Measurements from ENCODE around the gene FLRT2.

Gene FLRT2

GRCh38 chr14:85660243-85660922 lies 130.4 kb downstream of the FLRT2 start:
- DNase-seq (ENCODE audit: low read depth in 2 of 2): no peak

DNA sequence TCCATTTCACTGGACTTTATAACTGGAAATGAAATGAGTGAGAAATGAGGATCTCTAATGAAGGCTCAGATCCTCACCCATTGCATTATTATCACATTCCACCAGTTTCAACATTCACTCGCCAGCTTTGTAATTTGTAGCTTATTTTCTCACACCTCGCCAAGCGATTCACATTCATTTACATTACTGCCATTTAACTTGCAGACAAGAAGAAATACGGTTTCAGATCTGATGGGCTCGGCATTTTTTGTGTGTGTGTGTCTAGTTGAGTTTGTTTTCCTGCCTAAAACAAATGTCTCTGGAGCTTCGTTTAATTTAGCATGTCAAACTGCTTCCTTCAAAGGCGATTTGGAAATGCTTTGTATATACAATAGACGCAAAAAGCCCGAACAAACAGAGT lies 132.2 kb downstream of the FLRT2 start:
- DNase-seq (ENCODE audit: low read depth in 2 of 2): no peak

DNA sequence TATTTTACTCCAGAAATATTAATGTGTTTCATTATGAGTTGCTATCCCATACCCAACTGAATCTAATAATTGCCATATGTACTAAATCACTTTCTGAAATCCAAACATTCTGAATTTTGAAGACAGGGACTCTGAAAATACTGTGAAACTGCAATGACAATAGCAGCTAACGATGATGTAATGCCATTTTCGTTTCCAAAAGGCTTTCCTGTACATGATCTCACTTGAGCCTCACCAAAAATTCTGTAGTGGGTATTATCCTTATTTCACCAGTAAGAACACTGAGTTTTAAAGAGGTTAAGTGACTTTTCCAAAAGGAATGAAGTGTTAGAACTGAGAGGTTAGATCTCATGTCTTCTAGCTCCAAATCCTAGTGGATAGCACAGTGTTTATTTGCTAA lies 133.3 kb downstream of the FLRT2 start:
- DNase-seq (ENCODE audit: low read depth in 2 of 2): no peak

DNA sequence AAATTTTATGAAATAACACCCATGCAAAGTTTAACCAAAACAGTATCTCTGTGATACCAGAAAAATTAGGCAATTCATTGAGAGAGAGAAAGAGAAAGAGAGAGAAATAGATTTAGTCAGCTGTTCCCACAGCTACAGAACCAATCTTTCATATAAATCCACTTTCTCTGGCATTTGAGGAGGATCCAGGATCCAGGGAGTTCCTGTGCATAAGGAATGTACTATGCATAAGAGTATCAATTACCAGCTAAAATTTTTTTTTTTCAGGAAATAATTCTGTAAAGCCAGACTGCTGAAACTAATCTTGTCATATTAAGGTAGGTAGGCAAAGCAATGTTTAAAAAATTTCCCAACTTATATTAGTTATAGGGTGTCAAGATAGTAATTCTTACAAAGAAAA lies 133.7 kb downstream of the FLRT2 start:
- DNase-seq (ENCODE audit: low read depth in 2 of 2): no peak

- DNase-seq (ENCODE audit: low read depth in 2 of 2): no peak
Measured at GRCh38 chr14:85675957-85676356, 146.0 kb downstream of the FLRT2 start.

- DNase-seq (ENCODE audit: low read depth in 2 of 2): no peak
Measured at GRCh38 chr14:85686908-85687307, 157.0 kb downstream of the FLRT2 start.

DNA sequence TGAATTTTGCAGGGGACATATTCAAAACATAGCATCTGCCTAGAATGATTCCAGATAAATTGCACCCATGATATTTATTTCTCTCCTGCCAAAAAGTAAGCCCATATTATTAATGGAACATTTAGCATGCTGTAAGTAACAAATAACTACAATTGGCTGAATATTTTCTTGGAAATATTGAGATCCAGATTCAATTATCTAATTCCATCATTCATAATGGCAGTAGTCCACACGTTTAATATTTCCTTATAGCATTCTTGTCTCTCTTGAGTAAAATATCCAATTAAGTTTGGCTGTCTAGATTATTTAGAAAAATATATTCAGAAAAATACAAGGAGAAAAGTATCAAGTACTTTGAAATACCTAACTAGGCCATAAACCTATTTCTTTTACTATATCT lies 157.5 kb downstream of the FLRT2 start:
- no peak for DNase-seq (ENCODE audit: low read depth in 2 of 2)

- no peak for DNase-seq (ENCODE audit: low read depth in 2 of 2)
Measured at GRCh38 chr14:85688006-85688405, 158.1 kb downstream of the FLRT2 start.

DNA sequence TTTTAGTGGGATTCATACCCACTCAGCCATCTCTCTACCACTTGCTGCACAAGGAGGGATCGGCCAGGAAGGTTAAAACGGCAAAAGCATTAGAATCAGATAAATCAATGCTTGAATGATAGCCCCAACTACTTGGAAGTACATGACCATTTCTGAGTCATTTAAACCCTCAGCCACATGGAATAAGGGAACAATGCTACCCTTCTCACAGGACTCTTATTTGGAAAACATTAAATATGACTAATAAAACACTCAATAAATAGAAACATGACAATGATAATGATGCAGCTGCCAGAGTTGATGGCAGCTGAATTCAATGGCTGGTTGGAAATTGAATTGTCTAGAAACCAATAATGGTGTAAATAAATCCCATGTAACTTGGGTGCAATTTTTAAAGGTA lies 165.4 kb downstream of the FLRT2 start:
- no peak for DNase-seq (ENCODE audit: low read depth in 2 of 2)

DNA sequence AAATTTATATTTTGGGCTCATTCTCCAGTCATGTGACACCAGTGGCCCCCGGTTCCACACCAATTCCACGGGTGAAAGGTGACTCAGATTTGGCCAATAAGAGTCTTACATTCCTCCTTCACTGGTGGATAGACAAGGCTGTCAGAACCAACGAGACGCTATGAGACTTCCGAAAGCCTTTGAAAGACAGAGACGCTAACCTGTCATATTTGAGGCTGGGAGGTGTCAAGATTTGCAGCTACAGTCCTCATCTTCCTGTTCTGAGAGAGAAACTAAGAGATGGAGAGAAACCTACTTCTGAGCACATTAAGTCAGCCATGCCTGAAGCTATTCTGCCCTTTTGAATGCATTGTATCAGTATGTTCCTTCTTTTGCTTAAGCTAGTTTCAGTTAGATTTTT lies 171.2 kb downstream of the FLRT2 start:
- DNase-seq (ENCODE audit: low read depth in 2 of 2): no peak

DNA sequence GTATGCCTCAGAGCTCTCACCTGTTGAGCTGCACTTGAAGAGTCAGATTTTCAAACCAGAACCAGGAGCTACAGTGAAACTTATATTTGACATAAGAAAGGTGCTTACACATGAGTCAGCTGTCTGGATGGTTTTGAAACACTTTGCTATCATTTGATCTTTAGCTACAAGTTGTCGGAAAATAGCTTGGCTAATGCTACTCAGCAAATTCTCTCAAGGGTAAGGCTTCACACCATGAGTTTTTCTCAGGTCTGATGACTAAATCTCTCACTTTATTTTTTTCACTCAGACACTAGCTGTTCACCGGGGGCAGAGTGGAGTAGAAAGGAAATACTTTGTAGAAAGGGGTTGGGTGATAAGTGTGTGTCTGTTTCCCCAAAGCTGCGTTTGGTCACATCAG lies 171.8 kb downstream of the FLRT2 start:
- no peak for DNase-seq (ENCODE audit: low read depth in 2 of 2)

- no peak for DNase-seq (ENCODE audit: low read depth in 2 of 2)
Measured at GRCh38 chr14:85702191-85702590, 172.2 kb downstream of the FLRT2 start.

- no peak for DNase-seq (ENCODE audit: low read depth in 2 of 2)
Measured at GRCh38 chr14:85702997-85703396, 173.1 kb downstream of the FLRT2 start.

Data from stimulated activated CD8-positive, alpha-beta memory T cell treated with anti-CD3 and anti-CD28 coated beads, Interleukin-7, amount 100 ng/mL, for 4 hours (primary cell).